Lower leg skin (tissue), 4 donors: ENCODE data around the gene PRDM15. TPM values are rescaled to one million over a fixed set of nuclear protein-coding genes. Genes with fewer than 3 reads are reported as not detected.

Experiments used
- DNase-seq, 2 donors: peaks; one replicate each; pipeline ENCODE4 v3.0.0-alpha.2; 2019; ENCODE audit warnings: low spot score in 2 of 2
- H3K4me3 ChIP-seq: fragments of 200-600 bp; sonication (generic); 2 replicates; pipeline ENCODE4 v1.5.1; 2017; ENCODE audit warnings: mild to moderate bottlenecking, low read depth; ENCODE audit not compliant: poor library complexity, severe bottlenecking
- POLR2A ChIP-seq, 2 donors: fragments of 450-650 bp; IDR thresholded peaks; one replicate each; pipeline ENCODE4 v1.6.1; 2016 to 2017; ENCODE audit warnings: antibody characterized with exemption in 2 of 2, mild to moderate bottlenecking in 1 of 2, moderate library complexity in 1 of 2
- WGBS, 2 donors: methylation state at CpG; one replicate each; pipeline ENCODE4 v1.1.5; 2018; 5-methylcytosine and 5-hydroxymethylcytosine counted together
- intact Hi-C: fragments of 100-400 bp; cut with DNase I; formaldehyde crosslinking; loops from one replicate; pipeline ENCODE4 v1.15.0; 2023; ENCODE audit warnings: low total_unique reads
- total RNA-seq, 4 donors: library from RNA; depleted of rRNA; stranded (reverse); fragments of >200 nt; gene quantifications; one replicate each; pipeline ENCODE4 v1.1.0, GENCODE V29; 2016
- TF ChIP-seq, protein P1 (sequence below), 3 donors: fragments of 450-650 bp; IDR thresholded peaks; one replicate each; pipeline ENCODE4 v1.5.1; 2016; ENCODE audit warnings: antibody characterized with exemption in 3 of 3, mild to moderate bottlenecking in 3 of 3, moderate library complexity in 2 of 3

The PRDM15 gene
- total RNA-seq, 4 donors from 2014 or later, result 4.7 to 26.9 (median 9.1) TPM

DNA sequence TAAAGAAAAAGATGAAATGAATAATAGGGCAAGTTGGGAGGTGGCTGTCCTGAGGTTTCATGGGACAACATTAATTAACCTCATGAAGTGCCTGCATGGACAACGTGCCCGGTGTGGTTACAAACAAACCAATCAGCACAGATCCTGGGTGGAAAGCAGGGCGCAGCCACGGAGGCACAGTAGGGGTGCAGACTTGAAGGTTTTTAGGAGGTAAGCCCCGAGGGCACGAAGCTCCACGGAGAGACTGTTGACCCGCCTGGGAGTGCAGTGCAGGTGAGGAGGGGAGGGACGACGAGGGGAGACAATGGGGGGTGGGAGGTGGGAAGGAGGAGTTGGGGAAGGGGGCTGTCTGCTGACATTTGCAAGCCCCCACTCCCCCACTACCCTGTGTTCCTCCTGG, 110.0 kb downstream of the PRDM15 start:
- TF ChIP-seq, protein P1, sequence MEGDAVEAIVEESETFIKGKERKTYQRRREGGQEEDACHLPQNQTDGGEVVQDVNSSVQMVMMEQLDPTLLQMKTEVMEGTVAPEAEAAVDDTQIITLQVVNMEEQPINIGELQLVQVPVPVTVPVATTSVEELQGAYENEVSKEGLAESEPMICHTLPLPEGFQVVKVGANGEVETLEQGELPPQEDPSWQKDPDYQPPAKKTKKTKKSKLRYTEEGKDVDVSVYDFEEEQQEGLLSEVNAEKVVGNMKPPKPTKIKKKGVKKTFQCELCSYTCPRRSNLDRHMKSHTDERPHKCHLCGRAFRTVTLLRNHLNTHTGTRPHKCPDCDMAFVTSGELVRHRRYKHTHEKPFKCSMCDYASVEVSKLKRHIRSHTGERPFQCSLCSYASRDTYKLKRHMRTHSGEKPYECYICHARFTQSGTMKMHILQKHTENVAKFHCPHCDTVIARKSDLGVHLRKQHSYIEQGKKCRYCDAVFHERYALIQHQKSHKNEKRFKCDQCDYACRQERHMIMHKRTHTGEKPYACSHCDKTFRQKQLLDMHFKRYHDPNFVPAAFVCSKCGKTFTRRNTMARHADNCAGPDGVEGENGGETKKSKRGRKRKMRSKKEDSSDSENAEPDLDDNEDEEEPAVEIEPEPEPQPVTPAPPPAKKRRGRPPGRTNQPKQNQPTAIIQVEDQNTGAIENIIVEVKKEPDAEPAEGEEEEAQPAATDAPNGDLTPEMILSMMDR (IDR thresholded peaks at IDR 0.05), result no peak
- no peak for TF ChIP-seq POLR2A (IDR thresholded peaks at IDR 0.05)
- 44 to 46% methylated on average over 10 of the region's 10 CpGs for WGBS, 2 donors

GRCh38 chr21:41768437-41769042, 110.6 kb downstream of the PRDM15 start:
- peak in 1 of 2 donors; percentile 84 for DNase-seq
- no peak overlapping the region for H3K4me3 ChIP-seq
- intact Hi-C loops, result no loop called here
- TF ChIP-seq, protein P1 (IDR thresholded peaks at IDR 0.05), result no peak
- TF ChIP-seq POLR2A (IDR thresholded peaks at IDR 0.05), result no peak
- 3 to 4% methylated on average over 17 of the region's 17 CpGs for WGBS, 2 donors

More for the DNA sequence above, 110.0 kb downstream of the PRDM15 start:
- intact Hi-C loops, result no loop called here
- H3K4me3 ChIP-seq, result no peak overlapping the region
- DNase-seq, result peak in 1 of 2 donors; percentile 72

- no peak for DNase-seq
- intact Hi-C loops, result no loop called here
- no peak overlapping the region for H3K4me3 ChIP-seq
- TF ChIP-seq POLR2A (IDR thresholded peaks at IDR 0.05), result no peak
- TF ChIP-seq, protein P1 (IDR thresholded peaks at IDR 0.05), result no peak
- 4 to 8% methylated on average over 26 of the region's 26 CpGs for WGBS, 2 donors
Measured at GRCh38 chr21:41767606-41768436, 111.3 kb downstream of the PRDM15 start.

GRCh38 chr21:41766883-41767605, 112.1 kb downstream of the PRDM15 start, which contains the start of gene RIPK4:
Gene RIPK4 (minus strand): TSS chr21:41767052. CDS start chr21:41767041, 11 bp downstream.
- DNase-seq, result peak; percentile 60 to 92
- WGBS, 2 donors, result 3% methylated on average over 38 to 45 of the region's 53 CpGs
- intact Hi-C loops, result no loop called here
- H3K4me3 ChIP-seq, result peak within 1 kb of the TSS; percentile 22
- no peak for TF ChIP-seq POLR2A (IDR thresholded peaks at IDR 0.05)
- TF ChIP-seq, protein P1 (IDR thresholded peaks at IDR 0.05), result no peak

DNA sequence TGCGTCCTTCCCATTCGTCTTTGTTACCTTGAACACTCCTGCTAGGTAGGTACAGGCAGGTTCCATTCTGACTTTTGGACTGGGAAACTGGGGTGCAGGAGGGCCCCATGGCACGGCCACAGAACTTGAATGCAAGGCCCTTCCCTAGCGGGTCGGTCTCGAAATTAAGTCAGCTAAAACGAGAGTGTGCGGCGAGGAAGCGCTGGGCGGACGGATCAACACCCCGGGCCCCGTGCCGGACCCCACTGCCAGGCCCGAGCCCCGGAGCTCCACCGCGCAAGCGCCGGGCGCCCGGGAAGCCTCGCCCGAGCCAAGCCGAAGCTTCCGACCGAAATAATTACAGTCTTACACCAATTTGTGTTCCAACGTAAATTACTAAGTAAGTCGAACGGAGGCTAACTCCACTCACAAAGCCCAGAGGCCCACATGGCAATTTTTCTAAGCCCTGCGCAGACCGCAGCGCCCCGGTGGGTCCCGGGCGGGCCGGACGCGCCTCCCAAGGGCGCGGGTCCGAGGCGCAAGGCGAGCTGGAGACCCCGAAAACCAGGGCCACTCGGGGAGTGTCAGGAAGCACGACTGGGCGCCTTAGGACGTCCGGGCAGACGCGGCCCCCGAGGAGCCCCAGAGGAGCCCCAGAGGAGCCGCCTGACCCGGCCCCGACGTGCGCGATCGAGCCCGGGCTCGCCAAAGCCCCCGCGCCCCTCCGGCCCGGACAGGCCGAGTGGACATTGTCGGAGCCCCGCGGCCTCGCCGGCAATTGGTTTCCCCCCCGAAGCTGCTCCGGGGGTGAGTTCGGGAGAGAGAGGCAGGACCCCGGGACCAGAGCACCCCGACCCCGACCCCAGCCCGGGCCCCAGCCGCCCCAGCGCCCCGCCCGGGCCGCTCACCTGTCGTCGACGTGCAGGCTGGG, 112.9 kb downstream of the PRDM15 start:
- intact Hi-C loops, result no loop called here
- 20 to 31% methylated on average over 48 to 61 of the region's 88 CpGs for WGBS, 2 donors
- DNase-seq, result no peak
- TF ChIP-seq POLR2A (IDR thresholded peaks at IDR 0.05), result no peak
- TF ChIP-seq, protein P1 (IDR thresholded peaks at IDR 0.05), result no peak
- H3K4me3 ChIP-seq, result peak overlapping the region; percentile 22
